ENCODE data around the gene MTCH1. TPM values are rescaled to one million over a fixed set of nuclear protein-coding genes. Genes with fewer than 3 reads are reported as not detected.

Gene MTCH1
- total and polyA plus RNA-seq, 2 experiments from 2014 or later: 108 to 271 TPM

DNA sequence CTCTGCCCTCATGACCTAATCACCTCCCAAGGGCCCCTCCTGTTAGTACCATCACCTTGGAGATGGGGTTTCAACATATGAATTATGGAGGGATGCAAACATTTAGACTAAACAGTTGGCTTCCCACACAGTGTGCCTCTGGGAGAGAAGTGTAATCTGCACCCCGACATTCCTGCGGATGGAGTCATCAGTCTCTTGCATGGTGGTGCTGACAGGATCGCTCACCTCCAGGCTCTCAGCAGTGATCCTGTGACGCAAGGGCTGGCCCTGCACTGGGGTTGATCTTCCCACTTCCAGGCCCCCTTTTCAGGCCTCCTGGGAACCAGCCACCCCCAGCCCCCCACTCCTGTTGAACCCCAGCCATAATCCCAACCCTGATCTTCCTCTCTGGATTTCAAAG, 47.5 kb downstream of the MTCH1 start (continued):
- TF ChIP-seq, protein P1, sequence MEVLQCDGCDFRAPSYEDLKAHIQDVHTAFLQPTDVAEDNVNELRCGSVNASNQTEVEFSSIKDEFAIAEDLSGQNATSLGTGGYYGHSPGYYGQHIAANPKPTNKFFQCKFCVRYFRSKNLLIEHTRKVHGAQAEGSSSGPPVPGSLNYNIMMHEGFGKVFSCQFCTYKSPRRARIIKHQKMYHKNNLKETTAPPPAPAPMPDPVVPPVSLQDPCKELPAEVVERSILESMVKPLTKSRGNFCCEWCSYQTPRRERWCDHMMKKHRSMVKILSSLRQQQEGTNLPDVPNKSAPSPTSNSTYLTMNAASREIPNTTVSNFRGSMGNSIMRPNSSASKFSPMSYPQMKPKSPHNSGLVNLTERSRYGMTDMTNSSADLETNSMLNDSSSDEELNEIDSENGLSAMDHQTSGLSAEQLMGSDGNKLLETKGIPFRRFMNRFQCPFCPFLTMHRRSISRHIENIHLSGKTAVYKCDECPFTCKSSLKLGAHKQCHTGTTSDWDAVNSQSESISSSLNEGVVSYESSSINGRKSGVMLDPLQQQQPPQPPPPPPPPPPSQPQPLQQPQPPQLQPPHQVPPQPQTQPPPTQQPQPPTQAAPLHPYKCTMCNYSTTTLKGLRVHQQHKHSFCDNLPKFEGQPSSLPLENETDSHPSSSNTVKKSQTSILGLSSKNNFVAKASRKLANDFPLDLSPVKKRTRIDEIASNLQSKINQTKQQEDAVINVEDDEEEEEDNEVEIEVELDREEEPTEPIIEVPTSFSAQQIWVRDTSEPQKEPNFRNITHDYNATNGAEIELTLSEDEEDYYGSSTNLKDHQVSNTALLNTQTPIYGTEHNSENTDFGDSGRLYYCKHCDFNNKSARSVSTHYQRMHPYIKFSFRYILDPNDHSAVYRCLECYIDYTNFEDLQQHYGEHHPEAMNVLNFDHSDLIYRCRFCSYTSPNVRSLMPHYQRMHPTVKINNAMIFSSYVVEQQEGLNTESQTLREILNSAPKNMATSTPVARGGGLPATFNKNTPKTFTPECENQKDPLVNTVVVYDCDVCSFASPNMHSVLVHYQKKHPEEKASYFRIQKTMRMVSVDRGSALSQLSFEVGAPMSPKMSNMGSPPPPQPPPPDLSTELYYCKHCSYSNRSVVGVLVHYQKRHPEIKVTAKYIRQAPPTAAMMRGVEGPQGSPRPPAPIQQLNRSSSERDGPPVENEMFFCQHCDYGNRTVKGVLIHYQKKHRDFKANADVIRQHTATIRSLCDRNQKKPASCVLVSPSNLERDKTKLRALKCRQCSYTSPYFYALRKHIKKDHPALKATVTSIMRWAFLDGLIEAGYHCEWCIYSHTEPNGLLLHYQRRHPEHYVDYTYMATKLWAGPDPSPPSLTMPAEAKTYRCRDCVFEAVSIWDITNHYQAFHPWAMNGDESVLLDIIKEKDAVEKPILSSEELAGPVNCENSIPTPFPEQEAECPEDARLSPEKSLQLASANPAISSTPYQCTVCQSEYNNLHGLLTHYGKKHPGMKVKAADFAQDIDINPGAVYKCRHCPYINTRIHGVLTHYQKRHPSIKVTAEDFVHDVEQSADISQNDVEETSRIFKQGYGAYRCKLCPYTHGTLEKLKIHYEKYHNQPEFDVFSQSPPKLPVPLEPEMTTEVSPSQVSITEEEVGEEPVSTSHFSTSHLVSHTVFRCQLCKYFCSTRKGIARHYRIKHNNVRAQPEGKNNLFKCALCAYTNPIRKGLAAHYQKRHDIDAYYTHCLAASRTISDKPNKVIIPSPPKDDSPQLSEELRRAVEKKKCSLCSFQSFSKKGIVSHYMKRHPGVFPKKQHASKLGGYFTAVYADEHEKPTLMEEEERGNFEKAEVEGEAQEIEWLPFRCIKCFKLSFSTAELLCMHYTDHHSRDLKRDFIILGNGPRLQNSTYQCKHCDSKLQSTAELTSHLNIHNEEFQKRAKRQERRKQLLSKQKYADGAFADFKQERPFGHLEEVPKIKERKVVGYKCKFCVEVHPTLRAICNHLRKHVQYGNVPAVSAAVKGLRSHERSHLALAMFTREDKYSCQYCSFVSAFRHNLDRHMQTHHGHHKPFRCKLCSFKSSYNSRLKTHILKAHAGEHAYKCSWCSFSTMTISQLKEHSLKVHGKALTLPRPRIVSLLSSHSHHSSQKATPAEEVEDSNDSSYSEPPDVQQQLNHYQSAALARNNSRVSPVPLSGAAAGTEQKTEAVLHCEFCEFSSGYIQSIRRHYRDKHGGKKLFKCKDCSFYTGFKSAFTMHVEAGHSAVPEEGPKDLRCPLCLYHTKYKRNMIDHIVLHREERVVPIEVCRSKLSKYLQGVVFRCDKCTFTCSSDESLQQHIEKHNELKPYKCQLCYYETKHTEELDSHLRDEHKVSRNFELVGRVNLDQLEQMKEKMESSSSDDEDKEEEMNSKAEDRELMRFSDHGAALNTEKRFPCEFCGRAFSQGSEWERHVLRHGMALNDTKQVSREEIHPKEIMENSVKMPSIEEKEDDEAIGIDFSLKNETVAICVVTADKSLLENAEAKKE (CRISPR knock-in tag; IDR thresholded peaks at IDR 0.05): no peak
- no peak for TF ChIP-seq ZNF114 (CRISPR knock-in tag; IDR thresholded peaks at IDR 0.05)
- TF ChIP-seq, protein P2, sequence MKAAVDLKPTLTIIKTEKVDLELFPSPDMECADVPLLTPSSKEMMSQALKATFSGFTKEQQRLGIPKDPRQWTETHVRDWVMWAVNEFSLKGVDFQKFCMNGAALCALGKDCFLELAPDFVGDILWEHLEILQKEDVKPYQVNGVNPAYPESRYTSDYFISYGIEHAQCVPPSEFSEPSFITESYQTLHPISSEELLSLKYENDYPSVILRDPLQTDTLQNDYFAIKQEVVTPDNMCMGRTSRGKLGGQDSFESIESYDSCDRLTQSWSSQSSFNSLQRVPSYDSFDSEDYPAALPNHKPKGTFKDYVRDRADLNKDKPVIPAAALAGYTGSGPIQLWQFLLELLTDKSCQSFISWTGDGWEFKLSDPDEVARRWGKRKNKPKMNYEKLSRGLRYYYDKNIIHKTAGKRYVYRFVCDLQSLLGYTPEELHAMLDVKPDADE (IDR thresholded peaks at IDR 0.05): no peak
- no peak for TF ChIP-seq POLR2AphosphoS5 (IDR thresholded peaks at IDR 0.05; ENCODE audit: low read depth)
- no peak for TF ChIP-seq EZH2phosphoT487 (IDR thresholded peaks at IDR 0.05; ENCODE audit: unreplicated experiment)
- no peak for TF ChIP-seq STAT1 (IDR thresholded peaks at IDR 0.05; ENCODE audit: unreplicated experiment)
- no peak for TF ChIP-seq JUNB (IDR thresholded peaks at IDR 0.05; ENCODE audit: unreplicated experiment)
- TF ChIP-seq, protein P3, sequence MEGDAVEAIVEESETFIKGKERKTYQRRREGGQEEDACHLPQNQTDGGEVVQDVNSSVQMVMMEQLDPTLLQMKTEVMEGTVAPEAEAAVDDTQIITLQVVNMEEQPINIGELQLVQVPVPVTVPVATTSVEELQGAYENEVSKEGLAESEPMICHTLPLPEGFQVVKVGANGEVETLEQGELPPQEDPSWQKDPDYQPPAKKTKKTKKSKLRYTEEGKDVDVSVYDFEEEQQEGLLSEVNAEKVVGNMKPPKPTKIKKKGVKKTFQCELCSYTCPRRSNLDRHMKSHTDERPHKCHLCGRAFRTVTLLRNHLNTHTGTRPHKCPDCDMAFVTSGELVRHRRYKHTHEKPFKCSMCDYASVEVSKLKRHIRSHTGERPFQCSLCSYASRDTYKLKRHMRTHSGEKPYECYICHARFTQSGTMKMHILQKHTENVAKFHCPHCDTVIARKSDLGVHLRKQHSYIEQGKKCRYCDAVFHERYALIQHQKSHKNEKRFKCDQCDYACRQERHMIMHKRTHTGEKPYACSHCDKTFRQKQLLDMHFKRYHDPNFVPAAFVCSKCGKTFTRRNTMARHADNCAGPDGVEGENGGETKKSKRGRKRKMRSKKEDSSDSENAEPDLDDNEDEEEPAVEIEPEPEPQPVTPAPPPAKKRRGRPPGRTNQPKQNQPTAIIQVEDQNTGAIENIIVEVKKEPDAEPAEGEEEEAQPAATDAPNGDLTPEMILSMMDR (conservative IDR thresholded peaks at IDR 0.05; ENCODE audit: low read depth in 2 of 2): no peak
- TF ChIP-seq CREB1 (CRISPR knock-in tag; IDR thresholded peaks at IDR 0.05; ENCODE audit: low read depth): no peak
- no peak for TF ChIP-seq EZH2 (IDR thresholded peaks at IDR 0.05; ENCODE audit: low read depth, unreplicated experiment)
